Skeletal muscle tissue (tissue), 4 donors: ENCODE results near the gene CAPN10. TPM values are rescaled to one million over a fixed set of nuclear protein-coding genes. Genes with fewer than 3 reads are reported as not detected.

Source experiments
- H3K27ac ChIP-seq: one replicate; pipeline ENCODE4 v1.7.0; 2013; ENCODE audit warnings: mild to moderate bottlenecking, low read depth, low read length, inconsistent platforms
- H3K27me3 ChIP-seq, 3 donors: one replicate each; pipeline ENCODE4 v1.7.0; 2013; ENCODE audit warnings: low read length in 3 of 3; ENCODE audit not compliant: control insufficient read depth in 3 of 3, insufficient read depth in 3 of 3
- H3K36me3 ChIP-seq, 3 donors: one replicate each; pipeline ENCODE4 v1.7.0; 2013; ENCODE audit warnings: low read length in 3 of 3; ENCODE audit not compliant: control insufficient read depth in 3 of 3, insufficient read depth in 3 of 3
- H3K4me1 ChIP-seq, 3 donors: one replicate each; pipeline ENCODE4 v1.7.0; 2013; ENCODE audit warnings: low read length in 3 of 3, mild to moderate bottlenecking in 3 of 3; ENCODE audit not compliant: control insufficient read depth in 3 of 3, insufficient read depth in 3 of 3
- H3K4me3 ChIP-seq, 3 donors: one replicate each; pipeline ENCODE4 v1.7.0; 2013; ENCODE audit warnings: low read length in 3 of 3
- H3K9ac ChIP-seq, 3 donors: one replicate each; pipeline ENCODE4 v1.7.0; 2013; ENCODE audit warnings: low read length in 3 of 3, mild to moderate bottlenecking in 3 of 3, moderate library complexity in 2 of 3, low read depth in 1 of 3
- H3K9me3 ChIP-seq, 3 donors: one replicate each; pipeline ENCODE4 v1.7.0; 2013; ENCODE audit warnings: low read length in 3 of 3; ENCODE audit not compliant: control insufficient read depth in 3 of 3
- total RNA-seq: library from RNA; depleted of rRNA; stranded (reverse); fragments of >200 nt; gene quantifications from one replicate; pipeline ENCODE4 v1.2.3, GENCODE V29; 2014
- donor health status: Osteomylitis.

Gene CAPN10
- total RNA-seq, 1 donor from 2014 or later = 12.0 TPM

- peaks cover 12 to 15% (median 13%) of the 10 kb centered on the region in 3 donors for H3K4me1 ChIP-seq
- no peaks in the 10 kb centered on the region for H3K9me3 ChIP-seq
- no peak overlapping the region for H3K4me3 ChIP-seq
- H3K27me3 ChIP-seq = peaks cover 0 to 16% (median 11%) of the 10 kb centered on the region in 3 donors
- no peaks in the 10 kb centered on the region for H3K36me3 ChIP-seq
- no peak overlapping the region for H3K27ac ChIP-seq
- no peak overlapping the region for H3K9ac ChIP-seq
Observed at GRCh38 chr2:240636563-240637115, 50.1 kb downstream of the CAPN10 start.

GRCh38 chr2:240637116-240637900 is 50.8 kb downstream of the CAPN10 start:
- Histone ChIP-seq H3K9me3 (no peaks in the 10 kb centered on the region), H3K27me3 (peaks cover 0 to 16% (median 11%) of the 10 kb centered on the region in 3 donors), H3K36me3 (no peaks in the 10 kb centered on the region), H3K4me1 (peaks cover 12 to 15% (median 13%) of the 10 kb centered on the region in 3 donors), H3K27ac (no peak overlapping the region), H3K4me3 (no peak overlapping the region), H3K9ac (no peak overlapping the region)

- no peaks in the 10 kb centered on the region for H3K36me3 ChIP-seq
- no peak overlapping the region for H3K4me3 ChIP-seq
- H3K27ac ChIP-seq = no peak overlapping the region
- H3K27me3 ChIP-seq = peaks cover 0 to 19% (median 12%) of the 10 kb centered on the region in 3 donors
- H3K9ac ChIP-seq = no peak overlapping the region
- peaks cover 12 to 15% (median 13%) of the 10 kb centered on the region in 3 donors for H3K4me1 ChIP-seq
- H3K9me3 ChIP-seq = no peaks in the 10 kb centered on the region
Observed at GRCh38 chr2:240637901-240638345, 51.4 kb downstream of the CAPN10 start.

GRCh38 chr2:240638512-240639160 is 52.1 kb downstream of the CAPN10 start:
- no peak overlapping the region for H3K27ac ChIP-seq
- peaks cover 12 to 15% (median 13%) of the 10 kb centered on the region in 3 donors for H3K4me1 ChIP-seq
- no peak overlapping the region for H3K4me3 ChIP-seq
- no peaks in the 10 kb centered on the region for H3K36me3 ChIP-seq
- peaks cover 1 to 26% (median 18%) of the 10 kb centered on the region in 3 donors for H3K27me3 ChIP-seq
- no peaks in the 10 kb centered on the region for H3K9me3 ChIP-seq
- no peak overlapping the region for H3K9ac ChIP-seq

GRCh38 chr2:240639566-240639965 is 53.0 kb downstream of the CAPN10 start:
- Histone ChIP-seq H3K27ac (no peak overlapping the region), H3K27me3 (peaks cover 10 to 35% (median 28%) of the 10 kb centered on the region in 3 donors), H3K36me3 (no peaks in the 10 kb centered on the region), H3K9ac (no peak overlapping the region), H3K9me3 (no peaks in the 10 kb centered on the region), H3K4me3 (no peak overlapping the region), H3K4me1 (peaks cover 12 to 15% (median 13%) of the 10 kb centered on the region in 3 donors)

GRCh38 chr2:240640939-240641338 is 54.4 kb downstream of the CAPN10 start:
- Histone ChIP-seq H3K4me3 (no peak overlapping the region), H3K27me3 (peaks cover 22 to 42% (median 33%) of the 10 kb centered on the region in 3 donors), H3K4me1 (peaks cover 12 to 15% (median 13%) of the 10 kb centered on the region in 3 donors), H3K9me3 (no peaks in the 10 kb centered on the region), H3K36me3 (no peaks in the 10 kb centered on the region), H3K27ac (no peak overlapping the region), H3K9ac (no peak overlapping the region)

GRCh38 chr2:240642061-240642805 is 55.7 kb downstream of the CAPN10 start:
- Histone ChIP-seq H3K9ac (no peak overlapping the region), H3K4me1 (peaks cover 12 to 15% (median 13%) of the 10 kb centered on the region in 3 donors), H3K27ac (no peak overlapping the region), H3K36me3 (no peaks in the 10 kb centered on the region), H3K4me3 (no peak overlapping the region), H3K27me3 (peaks cover 33 to 47% (median 45%) of the 10 kb centered on the region in 3 donors), H3K9me3 (no peaks in the 10 kb centered on the region)

- H3K9me3 ChIP-seq = no peaks in the 10 kb centered on the region
- H3K27ac ChIP-seq = no peak overlapping the region
- no peaks in the 10 kb centered on the region for H3K36me3 ChIP-seq
- H3K4me1 ChIP-seq = peaks cover 9 to 12% (median 11%) of the 10 kb centered on the region in 3 donors
- no peak overlapping the region for H3K9ac ChIP-seq
- peaks cover 35 to 51% (median 49%) of the 10 kb centered on the region in 3 donors for H3K27me3 ChIP-seq
- no peak overlapping the region for H3K4me3 ChIP-seq
Observed at GRCh38 chr2:240642806-240643092, 56.2 kb downstream of the CAPN10 start.

- Histone ChIP-seq H3K36me3 (no peaks in the 10 kb centered on the region), H3K9me3 (no peaks in the 10 kb centered on the region), H3K27ac (no peak overlapping the region), H3K9ac (no peak overlapping the region), H3K4me3 (no peak overlapping the region), H3K27me3 (peaks cover 39 to 56% (median 52%) of the 10 kb centered on the region in 3 donors), H3K4me1 (peaks cover 4 to 7% (median 6%) of the 10 kb centered on the region in 3 donors)
Observed at GRCh38 chr2:240643093-240643810, 56.7 kb downstream of the CAPN10 start.
